HepG2 (cell line): ENCODE data around the gene SLC4A11. TPM values are rescaled to one million over a fixed set of nuclear protein-coding genes. Genes with fewer than 3 reads are reported as not detected.

Source experiments
- ATF6 ChIP-seq: sonication (generic); formaldehyde crosslinking; conservative IDR thresholded peaks from 2 replicates; pipeline ENCODE4 v1.4.0; 2020; ENCODE audit warnings: missing genetic modification reagents
- DMTF1 ChIP-seq: sonication (generic); formaldehyde crosslinking; IDR thresholded peaks from 2 replicates; pipeline ENCODE4 v1.4.0; 2020; ENCODE audit warnings: mild to moderate bottlenecking, missing genetic modification reagents
- GLI4 ChIP-seq: sonication (generic); formaldehyde crosslinking; IDR thresholded peaks from 2 replicates; pipeline ENCODE4 v1.5.1; 2020; ENCODE audit warnings: missing genetic modification reagents, mild to moderate bottlenecking, moderate library complexity, borderline replicate concordance
- GZF1 ChIP-seq: sonication (generic); formaldehyde crosslinking; IDR thresholded peaks from 2 replicates; pipeline ENCODE4 v1.5.1; 2020; ENCODE audit warnings: mild to moderate bottlenecking, missing genetic modification reagents
- HMGXB4 ChIP-seq, 2 experiments: sonication (generic) in 1 of 2; formaldehyde crosslinking in 1 of 2; IDR thresholded peaks; 2 replicates each; pipeline versions ENCODE4 v1.4.0 to v1.6.1; 2018 to 2020; ENCODE audit warnings: missing genetic modification reagents in 2 of 2, borderline replicate concordance in 1 of 2, low read depth in 1 of 2, mild to moderate bottlenecking in 1 of 2, missing biosample characterization in 1 of 2
- IKZF1 ChIP-seq: fragments of 450-650 bp; IDR thresholded peaks from 2 replicates; pipeline ENCODE4 v1.7.1; 2016
- MAF1 ChIP-seq: sonication (generic); formaldehyde crosslinking; IDR thresholded peaks from 2 replicates; pipeline ENCODE4 v1.5.0; 2020; ENCODE audit warnings: missing genetic modification reagents, borderline replicate concordance
- MAX ChIP-seq: IDR thresholded peaks from 2 replicates; pipeline ENCODE4 v1.6.1; 2012; ENCODE audit warnings: inconsistent platforms
- MLLT10 ChIP-seq: sonication (generic); formaldehyde crosslinking; IDR thresholded peaks from 2 replicates; pipeline ENCODE4 v1.4.0; 2020; ENCODE audit warnings: missing genetic modification reagents
- RARA ChIP-seq: IDR thresholded peaks from 2 replicates; pipeline ENCODE4 v1.6.1; 2016; ENCODE audit warnings: missing genetic modification reagents, missing compliant biosample characterization
- SALL1 ChIP-seq: sonication (generic); formaldehyde crosslinking; IDR thresholded peaks from 2 replicates; pipeline ENCODE4 v1.8.0; 2022; ENCODE audit warnings: mild to moderate bottlenecking, missing genetic modification reagents
- SATB2 ChIP-seq: sonication (generic); formaldehyde crosslinking; IDR thresholded peaks from 2 replicates; pipeline ENCODE4 v1.5.0; 2020; ENCODE audit warnings: missing genetic modification reagents
- SRF ChIP-seq: IDR thresholded peaks from 2 replicates; pipeline ENCODE4 v1.6.1; 2011; ENCODE audit warnings: mild to moderate bottlenecking, low read depth, low read length, moderate library complexity
- SRY ChIP-seq: sonication (generic); formaldehyde crosslinking; IDR thresholded peaks from 2 replicates; pipeline ENCODE4 v1.8.0; 2022; ENCODE audit warnings: mild to moderate bottlenecking, missing genetic modification reagents
- TBX2 ChIP-seq: sonication (generic); formaldehyde crosslinking; IDR thresholded peaks from 2 replicates; pipeline ENCODE4 v1.5.0; 2020; ENCODE audit warnings: missing genetic modification reagents, mild to moderate bottlenecking, borderline replicate concordance
- WIZ ChIP-seq: sonication (generic); formaldehyde crosslinking; IDR thresholded peaks from 2 replicates; pipeline ENCODE4 v1.5.1; 2020; ENCODE audit warnings: mild to moderate bottlenecking, missing genetic modification reagents
- ZBTB2 ChIP-seq: sonication (generic); formaldehyde crosslinking; IDR thresholded peaks from 2 replicates; pipeline ENCODE4 v1.8.0; 2022; ENCODE audit warnings: low read depth, missing genetic modification reagents
- ZFP91 ChIP-seq: sonication (generic); formaldehyde crosslinking; IDR thresholded peaks from 2 replicates; pipeline ENCODE4 v1.9.0; 2022; ENCODE audit warnings: missing genetic modification reagents, mild to moderate bottlenecking, borderline replicate concordance
- ZMYM4 ChIP-seq: sonication (generic); formaldehyde crosslinking; IDR thresholded peaks from 2 replicates; pipeline ENCODE4 v1.8.1; 2023; ENCODE audit warnings: mild to moderate bottlenecking, missing genetic modification reagents
- ZNF660 ChIP-seq: sonication (generic); formaldehyde crosslinking; IDR thresholded peaks from 2 replicates; pipeline ENCODE4 v1.5.1; 2020; ENCODE audit warnings: mild to moderate bottlenecking, low read depth, missing genetic modification reagents, borderline replicate concordance
- polyA plus RNA-seq, 8 experiments: library from polyadenylated mRNA; depleted of rRNA in 3 of 8; stranded (reverse) in 7 of 8; unstranded in 1 of 8; fragments of >200 nt; fragmentation: Illumina TruSeq in 4 of 8; extraction: Trizol in 4 of 8; gene quantifications; 2 replicates each; pipeline versions ENCODE4 v1.2.1 to v1.2.3, GENCODE V29; 2011 to 2016; ENCODE audit warnings: low read depth in 4 of 8, missing spikeins in 1 of 8, mixed read lengths in 1 of 8; ENCODE audit not compliant: insufficient read depth in 1 of 8
- total RNA-seq, 5 experiments: library from RNA; depleted of rRNA; stranded (reverse); fragments of >200 nt; fragmentation: Illumina TruSeq; extraction: Trizol; gene quantifications; 2 replicates each; pipeline ENCODE4 v1.2.3, GENCODE V29; 2016; ENCODE audit warnings: low read depth in 1 of 5

The SLC4A11 gene
- total and polyA plus RNA-seq, 2 of the 13 experiments (the other 11 are each of a cell fraction or from before 2014, with no cell fraction given) = 3.9 to 27.0 TPM

GRCh38 chr20:3250091-3250504 is 11.1 kb upstream of the SLC4A11 start (continued):
- TF ChIP-seq DMTF1 (no peak), GLI4 (CRISPR knock-in tag) (peak; percentile 30; the same call in 1 of the 2 replicates), SATB2 (CRISPR knock-in tag) (no peak), ZFP91 (CRISPR knock-in tag) (peak; percentile 65; the same call in 1 of the 2 replicates), SALL1 (CRISPR knock-in tag) (peak; percentile 78), SRF (0 out of 2 replicates have a peak, but pooled peaks have one; percentile 4), SRY (CRISPR knock-in tag) (no peak), ZNF660 (CRISPR knock-in tag) (no peak), IKZF1 (no peak), MAF1 (CRISPR knock-in tag) (no peak), WIZ (CRISPR knock-in tag) (no peak), RARA (CRISPR knock-in tag) (peak; percentile 90), HMGXB4 (CRISPR knock-in tag; IDR thresholded peaks at IDR 0.05; ENCODE audit: borderline replicate concordance in 1 of 2, low read depth in 1 of 2) (peak; percentile 70 to 88; a peak in 3 of 4 replicates), MAX (no peak), TBX2 (CRISPR knock-in tag) (peak; percentile 69), ATF6 (CRISPR knock-in tag) (peak; percentile 74; the same call in 1 of the 2 replicates), GZF1 (CRISPR knock-in tag) (no peak), ZBTB2 (CRISPR knock-in tag) (no peak), ZMYM4 (CRISPR knock-in tag) (no peak; the same call in 1 of the 2 replicates), MLLT10 (CRISPR knock-in tag) (no peak)
